DND-41 (cell line): Measurements from ENCODE around the gene NPFFR1.

ENCODE experiments used
- ATAC-seq: fragments of 200-7000 bp; cut with Tn5 transposase; 3 replicates; pipeline ENCODE4 v1.9.1; 2021; ENCODE audit warnings: low read depth; ENCODE audit not compliant: insufficient read depth
- DNase-seq: peaks from one replicate; pipeline ENCODE4 v3.0.0-alpha.2; 2020
- H2AFZ ChIP-seq: 2 replicates; pipeline ENCODE4 v1.6.0; 2012; ENCODE audit warnings: low read depth, low read length
- H3K27ac ChIP-seq: 2 replicates; pipeline ENCODE4 v1.5.1; 2012; ENCODE audit warnings: low read length, inconsistent platforms
- H3K27me3 ChIP-seq: fragments of 200-600 bp; sonication (generic); 2 replicates; pipeline ENCODE4 v1.6.0; 2012; ENCODE audit warnings: low read length, mild to moderate bottlenecking, inconsistent platforms; ENCODE audit not compliant: insufficient read depth, poor library complexity
- H3K36me3 ChIP-seq: 2 replicates; pipeline ENCODE4 v1.5.1; 2012; ENCODE audit warnings: low read length, inconsistent platforms; ENCODE audit not compliant: insufficient read depth
- H3K4me1 ChIP-seq: 2 replicates; pipeline ENCODE4 v1.5.1; 2012; ENCODE audit warnings: mild to moderate bottlenecking, low read length; ENCODE audit not compliant: insufficient read depth
- H3K4me2 ChIP-seq: 2 replicates; pipeline ENCODE4 v1.6.0; 2012; ENCODE audit warnings: mild to moderate bottlenecking, moderate library complexity, low read length, inconsistent platforms; ENCODE audit not compliant: insufficient read depth
- H3K4me3 ChIP-seq, 2 experiments: fragments of 200-600 bp in 1 of 2; shearing (Covaris generic) in 1 of 2; 2 replicates each; pipeline ENCODE4 v1.5.1; 2012 to 2016; ENCODE audit warnings: inconsistent platforms in 2 of 2, low read length in 2 of 2, mild to moderate bottlenecking in 2 of 2, low read depth in 1 of 2, moderate library complexity in 1 of 2
- H3K79me2 ChIP-seq: 2 replicates; pipeline ENCODE4 v1.6.0; 2012; ENCODE audit warnings: low read length, inconsistent platforms; ENCODE audit not compliant: insufficient read depth
- H3K9ac ChIP-seq: 2 replicates; pipeline ENCODE4 v1.6.0; 2012; ENCODE audit warnings: low read depth, mild to moderate bottlenecking, inconsistent platforms, low read length, moderate library complexity
- H3K9me3 ChIP-seq: 2 replicates; pipeline ENCODE4 v1.5.1; 2012; ENCODE audit warnings: low read length, moderate library complexity, mild to moderate bottlenecking, inconsistent platforms; ENCODE audit not compliant: insufficient read depth, severe bottlenecking
- H4K20me1 ChIP-seq: 2 replicates; pipeline ENCODE4 v1.6.0; 2012; ENCODE audit warnings: low read length; ENCODE audit not compliant: insufficient read depth
- EZH2 ChIP-seq: IDR thresholded peaks from 3 replicates; pipeline ENCODE4 v1.6.1; 2012; ENCODE audit warnings: borderline replicate concordance, low read depth, mild to moderate bottlenecking, moderate library complexity, low read length, inconsistent platforms; ENCODE audit not compliant: severe bottlenecking
- TF ChIP-seq, protein P1 (sequence below): IDR thresholded peaks from 2 replicates; pipeline ENCODE4 v1.5.1; 2012; ENCODE audit warnings: borderline replicate concordance, low read length, moderate library complexity, mild to moderate bottlenecking; ENCODE audit not compliant: poor library complexity, severe bottlenecking; ENCODE audit errors: extremely low read depth

Gene NPFFR1

GRCh38 chr10:70303730-70304129, 19.9 kb upstream of the NPFFR1 start:
- Histone ChIP-seq H3K9me3 (no peaks in the 10 kb centered on the region), H3K4me2 (no peak overlapping the region), H4K20me1 (no peaks in the 10 kb centered on the region), H3K79me2 (no peaks in the 10 kb centered on the region), H3K4me1 (no peaks in the 10 kb centered on the region), H3K4me3 (no peak overlapping the region), H3K9ac (no peak overlapping the region), H2AFZ (no peak overlapping the region), H3K27me3 (no peaks in the 10 kb centered on the region), H3K27ac (no peak overlapping the region), H3K36me3 (peaks cover 26% of the 10 kb centered on the region)
- ATAC-seq = no peak
- TF ChIP-seq, protein P1, sequence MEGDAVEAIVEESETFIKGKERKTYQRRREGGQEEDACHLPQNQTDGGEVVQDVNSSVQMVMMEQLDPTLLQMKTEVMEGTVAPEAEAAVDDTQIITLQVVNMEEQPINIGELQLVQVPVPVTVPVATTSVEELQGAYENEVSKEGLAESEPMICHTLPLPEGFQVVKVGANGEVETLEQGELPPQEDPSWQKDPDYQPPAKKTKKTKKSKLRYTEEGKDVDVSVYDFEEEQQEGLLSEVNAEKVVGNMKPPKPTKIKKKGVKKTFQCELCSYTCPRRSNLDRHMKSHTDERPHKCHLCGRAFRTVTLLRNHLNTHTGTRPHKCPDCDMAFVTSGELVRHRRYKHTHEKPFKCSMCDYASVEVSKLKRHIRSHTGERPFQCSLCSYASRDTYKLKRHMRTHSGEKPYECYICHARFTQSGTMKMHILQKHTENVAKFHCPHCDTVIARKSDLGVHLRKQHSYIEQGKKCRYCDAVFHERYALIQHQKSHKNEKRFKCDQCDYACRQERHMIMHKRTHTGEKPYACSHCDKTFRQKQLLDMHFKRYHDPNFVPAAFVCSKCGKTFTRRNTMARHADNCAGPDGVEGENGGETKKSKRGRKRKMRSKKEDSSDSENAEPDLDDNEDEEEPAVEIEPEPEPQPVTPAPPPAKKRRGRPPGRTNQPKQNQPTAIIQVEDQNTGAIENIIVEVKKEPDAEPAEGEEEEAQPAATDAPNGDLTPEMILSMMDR = no peak
- no peak for TF ChIP-seq EZH2
- DNase-seq = no peak

- H2AFZ ChIP-seq = no peak overlapping the region
- no peak for TF ChIP-seq EZH2
- TF ChIP-seq, protein P1 = no peak
Observed at GRCh38 chr10:70302292-70302691, 18.5 kb upstream of the NPFFR1 start.

DNA sequence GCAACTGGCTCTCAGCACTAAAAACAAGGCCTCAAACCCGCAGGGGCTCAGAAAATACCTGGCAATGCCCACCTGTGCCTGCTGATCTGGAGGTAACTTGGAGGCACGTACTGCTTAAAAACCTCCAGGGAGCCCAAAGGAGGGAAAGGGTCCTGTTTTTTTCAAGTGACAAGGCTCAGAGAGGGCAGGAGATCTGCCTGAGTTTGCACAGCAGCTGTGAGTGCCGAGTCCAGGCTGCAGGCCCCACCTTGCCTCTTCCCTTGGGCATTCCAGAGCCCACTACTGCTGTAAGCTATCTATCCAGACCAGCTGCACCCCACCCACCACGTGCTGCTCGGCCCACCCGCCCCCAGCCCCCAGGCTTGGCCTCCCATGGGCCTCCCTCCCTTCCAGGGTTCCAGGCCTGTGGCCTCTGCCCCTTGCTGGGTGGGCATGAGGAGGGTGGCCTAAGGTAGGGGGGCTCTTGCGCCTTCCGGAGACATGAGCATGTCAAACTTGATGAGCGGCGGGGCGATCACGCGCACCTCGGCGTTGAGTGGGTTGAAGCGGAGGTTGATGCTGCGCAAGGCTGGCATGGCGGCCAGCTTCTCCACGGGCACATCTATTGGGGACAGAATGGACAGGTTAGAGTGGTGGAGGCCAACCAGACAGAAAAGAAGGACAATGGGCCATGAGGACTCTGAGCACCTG, 17.2 kb upstream of the NPFFR1 start:
- Histone ChIP-seq H3K4me1 (no peaks in the 10 kb centered on the region), H3K36me3 (peaks cover 24% of the 10 kb centered on the region), H3K79me2 (no peaks in the 10 kb centered on the region), H4K20me1 (no peaks in the 10 kb centered on the region), H3K4me3 (no peak overlapping the region), H3K4me2 (no peak overlapping the region), H3K9ac (no peak overlapping the region), H3K27me3 (no peaks in the 10 kb centered on the region), H2AFZ (no peak overlapping the region), H3K27ac (no peak overlapping the region), H3K9me3 (no peaks in the 10 kb centered on the region)
- DNase-seq (no peak), ATAC-seq (no peak)
- TF ChIP-seq, protein P1 = no peak
- TF ChIP-seq EZH2 = no peak

More at GRCh38 chr10:70302292-70302691, 18.5 kb upstream of the NPFFR1 start:
- Histone ChIP-seq H3K36me3 (peaks cover 24% of the 10 kb centered on the region), H3K9ac (no peak overlapping the region), H3K4me3 (no peak overlapping the region), H3K79me2 (no peaks in the 10 kb centered on the region), H4K20me1 (no peaks in the 10 kb centered on the region), H3K9me3 (no peaks in the 10 kb centered on the region), H3K4me1 (no peaks in the 10 kb centered on the region), H3K4me2 (no peak overlapping the region), H3K27ac (no peak overlapping the region), H3K27me3 (no peaks in the 10 kb centered on the region)
- DNase-seq = no peak
- no peak for ATAC-seq
